Lower lobe of right lung (tissue), 2 donors: Measurements from ENCODE around the gene CHM. TPM values are rescaled to one million over a fixed set of nuclear protein-coding genes. Genes with fewer than 3 reads are reported as not detected.

Experiments used
- ATAC-seq, 2 donors: fragments of 200-7000 bp; cut with Tn5 transposase; one replicate each; pipeline ENCODE4 v1.9.1; 2020 to 2022; ENCODE audit warnings: mild to moderate bottlenecking in 2 of 2, moderate library complexity in 2 of 2
- DNase-seq: peaks from one replicate; pipeline ENCODE4 v3.0.0-alpha.2; 2020
- H3K27ac ChIP-seq: fragments of 200-600 bp; one replicate; pipeline ENCODE4 v1.8.0; 2022
- H3K27me3 ChIP-seq: fragments of 200-600 bp; one replicate; pipeline ENCODE4 v1.8.0; 2022; ENCODE audit warnings: low read depth
- H3K36me3 ChIP-seq: fragments of 200-600 bp; one replicate; pipeline ENCODE4 v1.8.0; 2022; ENCODE audit warnings: mild to moderate bottlenecking
- H3K4me1 ChIP-seq: fragments of 200-600 bp; one replicate; pipeline ENCODE4 v1.8.0; 2022
- H3K4me3 ChIP-seq: fragments of 200-600 bp; one replicate; pipeline ENCODE4 v1.8.0; 2022; ENCODE audit warnings: mild to moderate bottlenecking
- H3K9me3 ChIP-seq: fragments of 200-600 bp; one replicate; pipeline ENCODE4 v1.8.0; 2022
- intact Hi-C: fragments of 100-400 bp; cut with DNase I; formaldehyde crosslinking; loops from one replicate; pipeline ENCODE4 v1.11.0; 2022
- total RNA-seq: library from RNA; stranded (reverse); fragmentation: NEBNext Ultra II Directional; extraction: Animal tissue kit (Norgen Biotek cat#: 25700); gene quantifications from one replicate; pipeline ENCODE4 v1.2.1, GENCODE V29; 2021
- TF ChIP-seq, protein P1 (sequence below): fragments of 200-600 bp; IDR thresholded peaks from one replicate; pipeline ENCODE4 v1.8.0; 2022; ENCODE audit warnings: antibody characterized with exemption, mild to moderate bottlenecking
- donor health status: DM: no; HTN: yes; CAD: no; lungs with severe emphysema.

Gene CHM
- total RNA-seq, 1 donor from 2014 or later: 21.9 TPM

DNA sequence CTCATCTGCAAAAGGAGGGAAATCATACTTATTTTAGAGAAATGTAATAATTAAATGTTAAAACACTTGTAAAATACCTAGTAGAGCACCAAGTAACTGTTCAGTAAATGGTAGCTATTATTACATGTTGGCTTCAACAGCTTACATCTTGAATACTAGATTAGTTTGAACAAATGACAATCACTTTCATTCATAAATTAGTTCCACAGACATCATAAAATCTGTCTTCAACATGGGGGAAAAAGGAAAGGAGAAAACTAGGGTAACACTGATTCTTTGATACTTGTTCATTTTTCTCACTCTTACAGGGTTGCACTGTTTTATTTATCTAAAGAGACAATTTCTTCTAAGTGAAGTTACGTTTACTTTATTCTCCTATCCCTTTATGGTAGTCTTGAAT is 51.7 kb downstream of the CHM start:
- H3K27me3 ChIP-seq: no peaks in the 10 kb centered on the region
- H3K27ac ChIP-seq: no peak overlapping the region
- TF ChIP-seq, protein P1, sequence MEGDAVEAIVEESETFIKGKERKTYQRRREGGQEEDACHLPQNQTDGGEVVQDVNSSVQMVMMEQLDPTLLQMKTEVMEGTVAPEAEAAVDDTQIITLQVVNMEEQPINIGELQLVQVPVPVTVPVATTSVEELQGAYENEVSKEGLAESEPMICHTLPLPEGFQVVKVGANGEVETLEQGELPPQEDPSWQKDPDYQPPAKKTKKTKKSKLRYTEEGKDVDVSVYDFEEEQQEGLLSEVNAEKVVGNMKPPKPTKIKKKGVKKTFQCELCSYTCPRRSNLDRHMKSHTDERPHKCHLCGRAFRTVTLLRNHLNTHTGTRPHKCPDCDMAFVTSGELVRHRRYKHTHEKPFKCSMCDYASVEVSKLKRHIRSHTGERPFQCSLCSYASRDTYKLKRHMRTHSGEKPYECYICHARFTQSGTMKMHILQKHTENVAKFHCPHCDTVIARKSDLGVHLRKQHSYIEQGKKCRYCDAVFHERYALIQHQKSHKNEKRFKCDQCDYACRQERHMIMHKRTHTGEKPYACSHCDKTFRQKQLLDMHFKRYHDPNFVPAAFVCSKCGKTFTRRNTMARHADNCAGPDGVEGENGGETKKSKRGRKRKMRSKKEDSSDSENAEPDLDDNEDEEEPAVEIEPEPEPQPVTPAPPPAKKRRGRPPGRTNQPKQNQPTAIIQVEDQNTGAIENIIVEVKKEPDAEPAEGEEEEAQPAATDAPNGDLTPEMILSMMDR: no peak
- no peaks in the 10 kb centered on the region for H3K4me1 ChIP-seq
- intact Hi-C loops: no loop called here
- ATAC-seq (no peak), DNase-seq (no peak)
- H3K4me3 ChIP-seq: no peak overlapping the region
- no peaks in the 10 kb centered on the region for H3K36me3 ChIP-seq
- no peaks in the 10 kb centered on the region for H3K9me3 ChIP-seq

DNA sequence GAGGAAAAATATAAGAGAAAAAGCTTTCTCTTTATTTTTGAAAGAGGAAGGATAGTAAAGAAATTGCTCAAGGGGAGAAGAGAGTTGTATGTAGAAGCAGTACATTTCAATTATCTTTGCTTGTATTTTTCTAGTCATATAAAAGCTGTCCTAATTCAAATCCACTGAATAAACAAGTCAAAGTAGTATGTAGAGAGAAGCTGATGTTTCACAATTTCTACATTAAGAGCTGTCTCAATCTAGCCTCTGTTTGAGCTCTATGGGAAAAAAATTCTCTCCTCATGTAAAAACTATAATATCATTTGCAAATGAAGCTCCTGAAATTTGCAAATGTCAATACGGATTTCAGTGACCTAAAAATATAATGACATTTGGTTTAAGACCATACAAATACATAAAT is 52.6 kb downstream of the CHM start:
- ATAC-seq (no peak), DNase-seq (no peak)
- TF ChIP-seq, protein P1: no peak
- intact Hi-C loops: no loop called here
- Histone ChIP-seq H3K27me3 (no peaks in the 10 kb centered on the region), H3K4me3 (no peak overlapping the region), H3K4me1 (no peaks in the 10 kb centered on the region), H3K36me3 (no peaks in the 10 kb centered on the region), H3K27ac (no peak overlapping the region), H3K9me3 (no peaks in the 10 kb centered on the region)

DNA sequence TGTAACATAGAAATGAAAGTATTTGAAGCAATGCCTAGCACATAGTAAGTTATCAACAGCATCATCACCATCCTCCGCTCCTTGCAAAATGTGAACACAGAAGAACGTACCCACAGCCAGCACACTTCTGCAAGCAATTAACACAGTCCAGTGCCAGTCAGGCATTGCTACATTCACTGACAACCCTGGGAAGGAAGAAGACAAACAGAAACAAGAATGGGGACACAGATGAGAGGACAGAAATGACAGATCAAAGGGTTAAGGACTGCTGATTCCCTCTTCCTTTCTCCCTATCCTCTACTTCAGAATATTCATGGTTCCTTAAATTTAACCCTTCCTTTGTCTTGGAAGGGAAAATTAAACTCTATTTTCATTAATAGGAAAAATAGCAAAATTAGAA is 53.1 kb downstream of the CHM start:
- no peaks in the 10 kb centered on the region for H3K9me3 ChIP-seq
- TF ChIP-seq, protein P1: no peak
- no peak overlapping the region for H3K27ac ChIP-seq
- intact Hi-C loops: no loop called here
- no peaks in the 10 kb centered on the region for H3K36me3 ChIP-seq
- H3K4me3 ChIP-seq: no peak overlapping the region
- no peaks in the 10 kb centered on the region for H3K27me3 ChIP-seq
- DNase-seq: no peak
- H3K4me1 ChIP-seq: no peaks in the 10 kb centered on the region
- no peak for ATAC-seq

DNA sequence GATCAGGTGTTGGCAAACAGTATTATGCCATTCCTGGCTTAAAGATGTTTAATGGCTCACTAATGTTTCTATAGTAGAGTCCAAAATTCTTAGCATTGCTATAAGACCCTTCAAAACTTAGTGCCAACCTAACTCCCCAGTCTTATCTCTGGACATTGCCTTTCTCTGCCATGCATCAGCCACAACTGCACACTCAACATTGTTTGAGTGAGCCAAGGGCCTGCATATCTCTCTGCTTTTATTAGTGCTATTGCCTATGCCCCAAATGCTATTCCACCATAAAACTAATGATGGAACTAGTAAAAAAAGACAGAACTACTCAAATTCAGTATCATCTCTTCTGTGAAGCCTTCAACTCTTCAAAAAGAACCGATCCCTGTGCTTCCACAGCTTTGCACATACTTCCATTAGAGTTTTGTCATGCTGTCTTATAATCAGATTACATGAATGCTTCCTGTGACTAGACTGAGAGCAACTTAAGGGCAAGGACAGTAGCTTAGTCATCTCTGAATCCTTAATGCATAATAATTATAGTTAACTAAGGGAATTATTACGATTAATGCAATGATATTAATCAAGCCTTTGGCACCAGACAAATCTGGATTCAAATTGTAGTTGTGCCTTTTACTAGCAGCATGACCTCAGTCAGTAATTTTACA is 53.7 kb downstream of the CHM start:
- TF ChIP-seq, protein P1: no peak
- H3K36me3 ChIP-seq: no peaks in the 10 kb centered on the region
- no peak for DNase-seq
- no peaks in the 10 kb centered on the region for H3K27me3 ChIP-seq
- no peaks in the 10 kb centered on the region for H3K4me1 ChIP-seq
- ATAC-seq: no peak
- no peak overlapping the region for H3K27ac ChIP-seq
- no peak overlapping the region for H3K4me3 ChIP-seq
- no peaks in the 10 kb centered on the region for H3K9me3 ChIP-seq
- intact Hi-C loops: no loop called here

DNA sequence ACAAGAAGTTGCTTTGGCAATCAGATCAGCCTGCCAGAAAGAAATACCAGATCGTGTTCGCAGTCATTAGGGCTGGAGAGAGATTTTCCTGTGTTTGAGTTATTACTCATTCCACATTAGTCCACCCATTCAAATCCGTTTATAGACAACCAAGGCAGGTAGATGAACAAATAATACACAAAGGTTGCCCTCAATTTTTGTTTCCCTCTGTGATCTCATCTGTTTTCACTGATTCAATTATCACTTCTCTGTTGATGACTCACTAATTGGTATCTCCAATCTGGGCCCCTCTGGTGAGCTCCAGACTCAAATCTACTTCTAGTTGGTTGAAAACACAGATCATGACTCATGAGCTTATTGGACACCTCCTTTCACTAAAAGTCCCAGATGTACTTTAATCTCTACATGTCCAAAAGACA is 54.5 kb downstream of the CHM start:
- ATAC-seq (peak in 1 of 2 donors; percentile 33), DNase-seq (no peak)
- Histone ChIP-seq H3K9me3 (no peaks in the 10 kb centered on the region), H3K36me3 (no peaks in the 10 kb centered on the region), H3K4me3 (no peak overlapping the region), H3K4me1 (no peaks in the 10 kb centered on the region), H3K27me3 (no peaks in the 10 kb centered on the region), H3K27ac (no peak overlapping the region)
- intact Hi-C loops: no loop called here
- TF ChIP-seq, protein P1: no peak

DNA sequence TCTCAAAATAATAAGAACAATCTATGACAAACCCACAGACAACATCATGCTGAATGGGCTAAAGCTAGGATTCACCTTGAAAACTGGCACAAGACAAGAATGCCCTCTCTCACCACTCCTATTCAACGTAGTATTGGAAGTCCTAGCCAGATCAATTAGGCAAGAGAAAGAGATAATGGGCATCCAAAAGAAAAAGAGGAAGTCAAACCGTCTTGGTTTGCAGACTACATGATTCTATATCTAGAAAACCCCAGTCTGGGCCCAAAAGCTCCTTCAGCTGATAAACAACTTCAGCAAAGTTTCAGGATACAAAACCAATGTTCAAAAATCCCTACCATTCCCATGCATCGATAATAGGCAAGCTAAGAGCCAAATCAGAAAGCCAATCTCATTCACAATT is 59.0 kb downstream of the CHM start:
- TF ChIP-seq, protein P1: no peak
- ATAC-seq (no peak), DNase-seq (no peak)
- Histone ChIP-seq H3K36me3 (no peaks in the 10 kb centered on the region), H3K4me3 (no peak overlapping the region), H3K4me1 (no peaks in the 10 kb centered on the region), H3K9me3 (no peaks in the 10 kb centered on the region), H3K27me3 (no peaks in the 10 kb centered on the region), H3K27ac (no peak overlapping the region)
- intact Hi-C loops: no loop called here
